ENCODE data around the gene SLC28A1.

The SLC28A1 gene

DNA sequence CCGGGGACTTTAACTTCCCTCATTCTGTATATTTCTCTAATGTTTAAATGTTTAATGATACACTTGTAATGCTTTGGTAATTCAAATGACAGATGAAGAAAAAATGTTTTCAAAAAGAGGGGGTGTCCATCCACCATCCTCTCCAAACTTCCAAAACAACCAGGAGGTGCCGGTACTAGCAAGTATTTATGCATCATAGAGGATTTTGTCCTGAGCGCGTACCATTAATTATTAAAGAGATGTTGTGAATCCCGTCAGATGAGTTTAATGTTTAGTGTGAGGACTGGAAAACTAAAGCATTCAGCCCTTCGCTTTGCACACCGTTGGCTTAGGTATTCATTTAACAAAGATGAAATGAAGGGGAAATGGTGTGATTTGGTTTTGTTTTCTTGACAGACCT lies 1.3 kb downstream of the SLC28A1 start:
- DNase-seq (ENCODE audit: low read depth in 2 of 2): no peak

DNA sequence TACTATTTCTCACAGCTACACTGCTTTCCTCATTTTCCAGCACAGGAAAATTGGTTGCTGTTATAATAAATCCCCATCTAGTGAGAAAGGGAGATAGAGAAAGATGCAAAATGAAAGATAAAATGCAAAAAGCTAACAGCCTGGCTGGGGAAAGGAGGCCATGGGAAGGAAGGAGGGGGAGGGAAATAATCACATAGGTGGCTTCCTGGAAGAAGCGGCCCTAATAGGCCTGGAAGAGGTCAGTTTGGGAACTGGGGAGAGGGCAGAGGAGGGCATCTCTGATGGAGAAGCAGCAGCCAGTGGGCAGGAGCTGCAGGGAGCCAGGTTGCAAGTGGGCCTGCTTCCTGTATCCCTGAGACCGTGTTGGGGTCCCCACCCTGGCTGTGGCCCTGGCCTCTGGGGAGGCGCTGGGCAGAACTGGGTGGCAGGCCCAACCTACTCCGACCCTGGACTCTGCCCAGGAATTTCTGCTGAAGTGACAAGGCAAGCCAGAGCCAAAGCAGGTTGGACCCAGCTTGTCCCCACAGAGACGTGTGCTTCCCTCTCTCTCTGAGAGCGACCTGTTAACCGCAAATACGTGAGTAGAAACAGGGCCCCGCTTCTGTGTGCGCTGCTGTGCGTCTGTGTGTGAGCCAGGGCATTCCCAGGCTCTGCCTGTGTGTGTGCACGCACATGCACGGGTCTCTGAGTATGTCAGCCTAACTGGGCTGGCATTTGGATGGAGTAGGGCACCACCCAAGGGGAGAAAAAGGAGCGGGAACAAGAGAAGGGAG lies 1.9 kb downstream of the SLC28A1 start:
- DNase-seq (ENCODE audit: low read depth in 2 of 2): no peak

DNA sequence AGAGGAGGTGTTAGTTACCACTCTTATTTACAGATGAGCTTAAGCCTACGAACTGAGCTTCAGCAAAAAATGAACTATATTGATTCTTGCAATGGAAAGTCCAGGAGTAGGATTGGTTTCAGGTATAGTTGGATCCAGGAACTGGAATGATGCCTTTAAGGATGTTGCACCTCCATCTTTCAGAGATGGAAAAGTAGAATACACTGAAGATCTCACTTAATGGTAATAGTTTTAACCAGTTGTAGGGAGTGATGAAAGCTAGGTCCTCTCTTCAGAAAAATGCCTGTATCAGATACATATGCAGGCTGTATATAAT lies 2.5 kb downstream of the SLC28A1 start:
- DNase-seq (ENCODE audit: low read depth in 2 of 2): no peak

DNA sequence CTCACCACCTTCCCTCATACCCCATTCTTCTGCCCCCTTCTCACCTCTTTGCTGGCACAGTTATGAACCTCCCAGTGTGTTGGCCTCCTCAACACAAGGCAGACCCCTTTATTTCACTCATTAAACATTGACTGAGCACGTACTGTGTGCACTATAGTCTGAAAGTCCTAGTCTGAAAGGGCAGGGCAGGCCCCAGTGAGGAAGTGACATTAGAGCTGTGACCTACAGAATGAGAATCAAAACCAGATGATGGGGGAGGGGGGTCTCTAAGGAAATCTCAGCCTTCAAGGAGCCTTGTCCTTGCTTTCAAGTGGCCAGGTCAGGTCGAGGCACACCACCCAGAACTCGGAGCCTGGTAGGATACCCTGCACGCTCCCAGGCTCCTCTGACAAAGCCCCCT lies 3.5 kb downstream of the SLC28A1 start:
- DNase-seq (ENCODE audit: low read depth in 2 of 2): no peak

DNA sequence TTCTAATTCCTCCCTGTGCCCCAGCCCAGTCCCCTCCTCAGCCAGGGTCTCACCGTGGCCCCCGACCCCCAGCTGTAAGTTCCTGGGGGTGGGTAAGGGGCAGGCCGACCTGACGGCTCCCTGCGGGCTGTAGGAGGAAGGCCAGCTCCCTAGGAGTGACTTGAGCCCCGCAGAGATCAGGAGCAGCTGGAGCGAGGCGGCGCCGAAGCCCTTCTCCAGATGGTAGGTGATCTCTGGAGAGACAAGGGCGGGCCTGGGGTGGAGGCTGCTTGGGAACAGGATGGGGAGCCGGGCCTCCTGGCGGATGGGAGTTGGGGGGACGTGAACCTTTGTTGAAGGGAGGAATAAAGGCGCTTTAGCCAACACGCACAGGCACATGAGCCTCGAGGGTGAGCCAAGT lies 4.2 kb downstream of the SLC28A1 start:
- no peak for DNase-seq (ENCODE audit: low read depth in 2 of 2)

DNA sequence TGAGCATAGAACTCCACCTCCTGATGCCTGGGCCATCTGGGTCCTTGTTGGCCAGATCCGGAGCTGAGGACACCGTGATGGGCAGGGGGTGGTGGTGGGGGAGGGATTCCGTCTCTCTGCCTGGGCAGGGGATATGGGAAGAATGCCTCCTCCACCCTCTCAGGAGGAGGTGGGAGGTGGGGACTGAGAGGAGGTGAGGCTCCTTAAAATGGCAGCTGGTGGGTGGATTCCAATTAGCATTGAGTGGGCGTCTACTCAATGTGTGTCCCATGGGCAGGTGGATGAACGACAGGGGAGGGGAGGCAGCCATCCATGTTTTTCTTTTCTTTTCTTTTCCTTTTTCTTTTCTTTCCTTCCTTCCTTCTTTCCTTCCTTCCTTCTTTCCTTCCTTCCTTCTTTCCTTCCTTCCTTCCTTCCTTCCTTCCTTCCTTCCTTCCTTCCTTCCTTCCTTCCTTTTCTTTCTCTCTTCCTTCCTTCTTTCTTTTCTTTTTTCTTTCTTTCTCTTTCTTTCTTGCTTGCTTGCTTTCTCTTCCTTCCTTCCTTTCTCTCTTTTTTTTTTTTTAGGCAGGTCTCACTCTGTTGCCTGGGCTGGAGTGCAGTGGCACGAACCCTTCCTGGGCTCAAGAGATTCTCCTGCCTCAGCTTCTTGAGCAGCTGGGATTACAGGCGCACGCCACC lies 5.0 kb downstream of the SLC28A1 start:
- no peak for DNase-seq (ENCODE audit: low read depth in 2 of 2)

DNA sequence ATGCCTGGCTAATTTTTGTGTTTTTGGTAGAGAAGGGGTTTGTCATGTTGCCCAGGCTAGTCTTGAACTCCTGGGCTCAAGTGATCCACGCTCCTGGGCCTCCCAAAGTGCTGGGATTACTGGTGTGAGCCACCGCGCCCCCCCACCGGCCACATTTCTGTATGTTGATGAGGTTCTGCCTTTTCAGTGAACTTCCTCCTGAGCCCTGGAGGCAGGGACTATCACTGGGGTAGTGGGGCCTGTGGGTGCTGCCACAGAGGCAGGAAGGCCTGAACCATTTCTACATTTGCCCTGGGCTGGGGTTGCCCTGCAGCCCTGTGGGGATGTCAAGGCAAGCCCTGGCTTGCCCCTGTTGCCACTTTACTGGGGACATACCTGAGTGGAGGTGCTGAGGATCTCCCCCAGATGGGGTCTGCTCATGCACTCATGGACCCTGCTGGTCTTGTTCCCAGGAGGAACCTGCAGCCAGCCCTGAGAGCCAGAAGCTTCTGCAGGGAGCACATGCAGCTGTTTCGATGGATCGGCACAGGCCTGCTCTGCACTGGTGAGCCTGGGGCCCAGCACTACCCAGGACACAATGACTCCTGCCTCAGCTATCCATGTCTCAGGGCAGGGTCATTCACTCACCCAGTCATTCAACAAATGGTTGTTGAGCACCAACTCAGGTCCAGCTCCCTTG lies 5.7 kb downstream of the SLC28A1 start:
- no peak for DNase-seq (ENCODE audit: low read depth in 2 of 2)

DNA sequence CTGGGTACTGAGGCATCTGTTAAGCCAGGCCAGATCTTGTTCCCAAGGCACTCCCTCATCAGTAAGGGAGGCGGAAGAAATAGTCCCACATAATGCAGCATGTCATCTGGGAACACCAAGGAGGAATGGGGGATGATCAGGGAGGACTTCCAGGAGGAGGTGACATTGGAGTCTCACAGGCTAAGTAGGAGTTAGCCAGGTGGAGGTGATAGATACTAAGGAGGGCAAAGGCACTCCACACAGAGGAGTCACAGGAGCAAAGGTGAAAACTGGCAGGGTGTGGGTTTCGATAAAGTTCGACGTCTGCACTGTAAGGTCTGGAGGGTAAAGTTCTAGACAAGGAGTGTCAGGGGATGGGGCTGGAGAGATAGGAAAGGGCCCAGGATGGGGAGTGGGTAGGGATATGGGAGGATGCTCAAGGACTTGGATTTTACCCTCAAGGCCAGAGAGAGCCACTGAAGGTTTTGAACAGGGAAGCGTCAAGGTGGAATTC lies 6.3 kb downstream of the SLC28A1 start:
- DNase-seq (ENCODE audit: low read depth in 2 of 2): no peak

DNA sequence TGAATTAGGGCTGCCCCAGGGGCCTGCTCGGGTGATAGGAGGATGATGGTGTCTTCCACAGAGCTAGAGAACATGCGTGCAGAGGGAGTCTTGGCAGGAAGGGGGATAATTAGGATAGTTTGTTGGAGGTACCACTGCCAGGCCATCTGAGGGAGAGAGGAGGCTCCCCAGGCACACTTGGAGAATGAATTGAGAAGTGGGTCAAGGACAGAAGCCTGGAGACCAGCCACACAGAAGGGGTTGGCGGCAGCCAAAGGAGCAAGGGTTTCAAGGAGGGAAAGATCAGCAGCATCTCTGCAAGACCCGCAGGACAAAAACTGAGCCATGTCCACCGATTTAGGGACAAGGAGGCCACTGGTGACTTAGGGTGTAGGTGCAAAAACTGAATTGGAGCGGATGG lies 6.9 kb downstream of the SLC28A1 start:
- DNase-seq (ENCODE audit: low read depth in 2 of 2): no peak

DNA sequence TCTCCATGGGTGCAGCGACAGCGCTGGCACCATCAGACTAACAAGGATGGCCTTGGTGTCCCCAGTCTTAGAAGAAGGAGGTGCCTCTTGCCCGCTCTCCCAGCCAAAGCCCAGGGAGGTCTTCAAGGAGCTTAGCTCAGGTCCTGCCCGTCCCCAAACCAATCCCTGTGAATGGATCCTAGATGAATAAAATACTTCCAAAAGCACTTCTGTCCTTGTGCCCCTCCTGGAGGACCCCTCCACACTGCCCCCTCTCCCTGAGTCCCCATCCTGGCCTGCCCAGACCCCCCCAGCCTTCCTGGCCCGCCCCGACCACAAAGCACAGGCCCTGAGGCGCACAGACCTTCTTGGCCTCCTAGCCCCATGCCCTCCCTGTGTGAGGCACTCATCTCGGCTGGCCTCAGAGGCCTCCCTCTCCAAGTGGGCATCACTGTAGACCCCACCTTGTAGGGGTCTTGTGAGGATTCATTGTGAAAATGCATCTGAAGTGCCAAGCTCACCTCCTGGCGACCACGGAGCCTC lies 8.4 kb downstream of the SLC28A1 start:
- DNase-seq (ENCODE audit: low read depth in 2 of 2): no peak

DNA sequence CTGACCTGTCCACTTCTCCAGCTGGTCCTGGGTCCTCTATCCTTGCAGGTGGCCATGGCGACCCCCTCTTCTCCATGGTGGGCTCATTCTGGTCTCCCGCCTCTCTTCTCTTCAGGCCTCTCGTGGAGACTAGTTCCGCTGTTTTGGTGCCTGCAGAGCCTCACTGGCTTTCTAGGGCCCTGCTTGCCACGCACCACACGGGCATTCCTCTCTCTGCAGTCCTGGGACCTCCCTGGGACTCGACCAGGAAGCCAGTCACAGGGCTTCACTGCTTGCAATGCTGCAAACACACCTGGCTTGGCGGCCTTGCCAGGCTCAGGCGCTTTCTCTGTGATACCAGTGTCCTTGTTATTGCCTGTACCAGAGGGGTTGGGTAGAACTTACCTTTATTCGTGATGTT lies 9.1 kb downstream of the SLC28A1 start:
- DNase-seq (ENCODE audit: low read depth in 2 of 2): no peak

DNA sequence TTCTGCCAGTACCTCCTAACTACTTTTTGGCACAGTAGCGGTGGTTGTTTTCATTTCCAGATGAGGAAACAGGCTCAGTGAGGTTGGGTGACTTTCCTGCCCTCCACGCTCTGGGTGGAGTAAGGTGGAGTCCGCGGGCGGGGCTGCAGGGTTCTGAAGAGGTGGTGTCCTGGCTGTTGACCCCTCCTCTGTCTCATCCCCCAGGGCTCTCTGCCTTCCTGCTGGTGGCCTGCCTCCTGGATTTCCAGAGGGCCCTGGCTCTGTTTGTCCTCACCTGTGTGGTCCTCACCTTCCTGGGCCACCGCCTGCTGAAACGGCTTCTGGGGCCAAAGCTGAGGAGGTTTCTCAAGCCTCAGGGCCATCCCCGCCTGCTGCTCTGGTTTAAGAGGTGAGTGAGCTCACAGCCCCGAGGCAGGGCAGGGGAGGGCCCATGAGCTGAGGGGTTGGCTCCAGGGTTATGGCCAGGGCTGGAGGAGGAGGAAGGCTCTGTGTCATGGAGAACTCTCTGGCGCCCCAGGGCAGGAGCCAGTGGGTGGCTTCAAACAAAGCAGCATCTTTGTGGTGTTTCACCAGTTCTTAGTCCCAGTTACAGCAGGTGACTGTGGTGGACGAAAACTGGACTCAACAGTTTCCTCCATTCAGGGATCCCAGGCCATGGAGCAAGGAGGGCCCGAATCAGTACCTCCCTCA lies 10.4 kb downstream of the SLC28A1 start:
- DNase-seq (ENCODE audit: low read depth in 2 of 2): no peak

DNA sequence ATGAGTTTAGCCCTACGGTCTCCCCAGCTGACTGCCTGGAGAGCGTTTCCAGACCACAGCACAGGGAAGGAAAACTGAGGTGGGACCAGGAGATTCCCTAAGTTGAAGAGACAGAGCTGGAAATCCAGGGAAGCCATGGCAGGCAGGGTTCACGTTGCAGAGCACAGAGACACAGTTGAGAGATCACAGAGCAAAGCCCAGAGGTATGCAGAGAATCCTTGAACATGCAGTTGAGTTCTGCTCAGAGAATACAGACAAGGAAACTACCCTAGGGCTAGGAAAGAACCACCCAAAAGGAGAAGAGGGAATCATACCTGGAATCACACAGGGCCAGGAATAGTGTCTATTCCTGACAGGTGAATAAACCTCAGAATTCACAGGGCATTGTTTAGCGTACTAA lies 14.3 kb downstream of the SLC28A1 start:
- no peak for DNase-seq (ENCODE audit: low read depth in 2 of 2)

DNA sequence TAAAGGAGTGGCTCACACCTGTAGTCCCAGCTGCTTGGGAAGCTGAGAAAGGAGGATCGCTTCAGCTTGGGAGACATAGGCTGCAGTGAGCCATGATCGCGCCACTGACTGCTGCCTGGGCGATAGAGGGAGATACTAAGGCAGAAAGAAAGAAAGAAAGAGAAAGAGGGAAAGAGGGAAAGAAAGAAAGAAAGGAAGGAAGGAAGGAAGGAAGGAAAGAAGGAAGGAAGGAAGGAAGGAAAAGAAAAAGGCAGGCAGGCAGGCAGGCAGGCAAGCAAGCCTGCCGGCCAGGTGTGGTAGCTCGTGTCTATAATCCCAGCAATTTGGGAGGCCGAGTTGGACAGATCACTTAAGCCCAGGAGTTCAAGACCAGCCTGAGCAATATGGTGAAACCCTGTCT lies 15.3 kb downstream of the SLC28A1 start:
- no peak for DNase-seq (ENCODE audit: low read depth in 2 of 2)

DNA sequence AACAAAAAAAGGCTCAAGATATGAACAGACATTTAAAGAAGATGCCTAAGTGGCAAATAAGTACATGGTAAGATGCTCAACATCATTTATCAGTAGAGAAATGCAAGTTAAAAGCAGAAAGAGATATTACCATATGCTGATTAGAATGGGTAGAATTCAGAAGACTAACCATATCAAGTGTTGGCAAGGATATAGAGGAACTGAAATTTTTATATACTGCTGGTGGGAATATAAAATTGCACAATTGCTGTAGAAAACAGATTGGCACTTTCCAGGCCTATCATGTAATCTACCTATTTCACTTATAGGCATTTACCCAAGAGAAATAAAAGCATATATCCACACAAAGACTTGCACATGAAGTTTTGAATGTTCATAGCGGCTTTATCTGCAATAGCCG lies 17.1 kb downstream of the SLC28A1 start:
- DNase-seq (ENCODE audit: low read depth in 2 of 2): no peak

DNA sequence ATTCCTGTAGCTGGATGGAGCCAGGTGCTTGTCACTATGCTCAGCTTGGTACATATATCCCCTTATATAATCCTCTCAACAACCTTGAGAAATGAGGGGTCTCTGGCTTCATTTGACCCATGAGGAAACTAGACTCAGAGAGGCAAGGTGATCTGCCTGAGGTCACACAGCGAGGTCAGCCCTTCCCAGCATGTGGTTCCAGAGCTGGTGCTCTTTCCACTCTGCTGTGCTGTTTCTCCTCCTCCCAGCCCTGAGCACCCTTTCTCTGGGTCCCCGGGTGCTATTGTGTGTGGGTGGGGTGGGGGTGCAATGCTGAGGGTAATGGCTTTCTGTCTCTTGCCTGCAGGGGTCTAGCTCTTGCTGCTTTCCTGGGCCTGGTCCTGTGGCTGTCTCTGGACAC lies 19.3 kb downstream of the SLC28A1 start:
- DNase-seq (ENCODE audit: low read depth in 2 of 2): no peak

DNA sequence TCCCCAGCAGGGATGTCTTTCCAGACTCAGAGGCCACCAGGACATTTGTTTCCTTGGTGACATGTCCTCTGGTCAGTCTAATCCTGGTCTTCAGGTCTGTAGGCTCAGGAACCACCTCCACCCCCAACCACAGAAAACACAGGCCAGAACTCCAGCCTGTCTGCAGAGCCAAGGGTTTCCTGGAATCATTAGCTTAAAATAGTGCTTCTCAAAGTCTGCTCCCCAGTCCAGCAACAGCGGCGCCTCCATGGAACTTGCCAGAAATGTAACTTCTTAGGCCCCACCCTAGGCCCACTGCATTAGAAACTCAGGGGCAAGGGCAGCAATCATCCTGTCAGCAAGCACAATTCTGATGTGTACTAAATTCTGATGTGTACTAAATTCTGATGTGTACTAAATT lies 20.0 kb downstream of the SLC28A1 start:
- no peak for DNase-seq (ENCODE audit: low read depth in 2 of 2)

DNA sequence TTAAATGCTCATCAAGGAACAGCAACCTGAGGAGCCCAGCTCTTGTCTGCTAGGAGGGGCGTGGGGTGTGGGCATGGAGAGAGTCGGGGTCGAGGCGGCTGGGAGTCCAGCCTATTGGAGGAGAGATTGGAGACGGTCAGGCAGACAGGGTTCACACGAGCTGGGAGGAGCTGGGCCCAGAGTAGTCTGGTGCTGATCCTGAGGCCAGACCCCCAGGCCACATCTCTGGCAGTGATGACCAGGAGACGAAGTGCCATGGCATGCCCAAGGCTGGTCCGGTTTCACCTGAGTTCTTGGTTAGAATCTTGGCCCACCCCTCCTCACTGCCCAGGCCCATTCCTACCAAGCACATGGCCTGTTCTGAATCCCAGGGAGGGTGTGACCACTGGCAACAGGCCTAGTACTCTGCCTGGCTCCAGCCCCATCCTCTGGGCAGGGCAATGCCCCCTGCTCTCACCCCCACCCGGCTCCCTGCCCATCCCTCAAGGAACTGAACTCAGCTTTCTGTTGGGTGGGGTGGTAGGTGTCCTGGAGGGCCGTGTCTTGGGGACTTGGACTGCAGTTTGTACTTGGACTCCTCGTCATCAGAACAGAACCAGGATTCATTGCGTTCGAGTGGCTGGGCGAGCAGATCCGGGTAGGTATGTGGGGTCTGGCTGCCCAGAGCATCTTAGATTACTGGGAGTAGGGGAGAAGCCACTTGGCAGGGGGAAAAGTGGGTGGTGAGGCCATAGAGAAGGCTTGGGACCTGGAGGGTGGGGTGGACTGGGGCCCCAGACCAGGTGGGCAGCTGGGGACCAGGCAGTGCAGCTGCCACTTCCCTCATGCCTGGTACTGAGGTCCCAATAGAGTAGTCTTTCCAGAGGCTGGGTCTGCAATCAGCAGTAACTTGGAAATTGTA lies 20.8 kb downstream of the SLC28A1 start:
- no peak for DNase-seq (ENCODE audit: low read depth in 2 of 2)

DNA sequence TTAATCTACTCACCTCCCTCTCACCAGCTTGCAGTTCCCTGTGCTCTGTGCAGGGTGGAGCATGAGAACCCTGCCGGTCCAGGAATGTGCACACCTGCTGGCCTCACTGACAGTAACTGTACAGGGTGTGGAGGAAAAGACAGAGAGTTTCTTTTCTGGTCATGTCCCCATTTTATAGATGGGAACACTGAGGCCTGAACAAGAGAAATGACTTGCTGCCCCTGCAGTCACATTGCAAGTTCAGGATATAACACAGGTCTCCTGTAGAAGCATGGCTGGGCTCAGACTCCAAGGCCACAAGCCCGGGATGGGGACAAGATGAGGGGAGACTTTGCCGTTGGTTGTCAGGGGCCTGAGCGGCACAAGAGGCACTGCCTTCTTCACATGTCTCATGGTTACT lies 23.3 kb downstream of the SLC28A1 start:
- no peak for DNase-seq (ENCODE audit: low read depth in 2 of 2)

DNA sequence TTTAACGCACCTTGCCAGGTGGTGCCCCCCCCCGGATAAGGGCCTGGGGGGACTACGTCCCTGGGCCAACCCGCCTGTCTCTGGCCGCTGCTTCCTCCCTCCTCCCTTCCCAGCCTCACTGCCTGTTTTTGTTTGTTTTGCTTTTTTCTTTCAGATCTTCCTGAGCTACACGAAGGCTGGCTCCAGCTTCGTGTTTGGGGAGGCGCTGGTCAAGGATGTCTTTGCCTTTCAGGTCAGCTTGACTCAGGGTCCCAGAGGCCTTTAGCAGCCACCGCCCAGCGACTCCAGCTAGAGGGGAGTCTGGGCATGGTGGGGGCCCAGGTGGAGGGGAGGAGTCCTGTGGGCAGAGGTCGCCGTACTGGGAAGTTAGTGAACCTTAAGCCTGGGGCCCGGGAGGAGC lies 24.1 kb downstream of the SLC28A1 start:
- DNase-seq (ENCODE audit: low read depth in 2 of 2): no peak

DNA sequence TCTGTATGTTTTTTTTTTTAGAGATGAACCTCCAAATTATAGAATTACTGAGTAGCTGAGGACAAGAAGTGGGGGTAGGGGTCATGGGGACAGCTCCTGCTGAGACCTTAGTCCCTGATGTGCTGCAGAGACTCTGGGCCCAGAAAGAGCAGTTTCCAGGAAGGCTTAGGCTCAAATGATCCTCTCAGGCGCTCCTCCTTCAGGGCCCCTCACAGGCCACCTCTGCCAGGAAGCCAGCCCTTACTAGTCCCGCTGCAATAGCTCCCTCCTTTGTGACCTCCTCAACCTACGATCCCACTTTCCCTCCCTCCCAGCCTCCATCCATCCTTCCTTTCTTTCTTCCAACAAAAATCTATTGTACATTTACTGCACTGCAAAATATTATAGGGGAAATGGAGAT lies 24.6 kb downstream of the SLC28A1 start:
- no peak for DNase-seq (ENCODE audit: low read depth in 2 of 2)
